GM20431 (cell line): Measurements from ENCODE around the gene TNC.

Experiments used
- in situ Hi-C: fragments of 300-500 bp; cut with MseI, MboI; formaldehyde crosslinking; loops from one replicate; pipeline ENCODE4 v1.15.0; 2020; ENCODE audit warnings: low sequenced_read_pairs; ENCODE audit not compliant: unreplicated experiment

Gene TNC

GRCh38 chr9:115106001-115106400 lies 12.0 kb downstream of the TNC start:
- in situ Hi-C loops, result no loop called here

- in situ Hi-C loops, result no loop called here
These were observed 13.0 kb downstream of the TNC start for GRCh38 chr9:115104908-115105307.

GRCh38 chr9:115103746-115104477 lies 14.0 kb downstream of the TNC start:
- in situ Hi-C loops, result no loop called here

DNA sequence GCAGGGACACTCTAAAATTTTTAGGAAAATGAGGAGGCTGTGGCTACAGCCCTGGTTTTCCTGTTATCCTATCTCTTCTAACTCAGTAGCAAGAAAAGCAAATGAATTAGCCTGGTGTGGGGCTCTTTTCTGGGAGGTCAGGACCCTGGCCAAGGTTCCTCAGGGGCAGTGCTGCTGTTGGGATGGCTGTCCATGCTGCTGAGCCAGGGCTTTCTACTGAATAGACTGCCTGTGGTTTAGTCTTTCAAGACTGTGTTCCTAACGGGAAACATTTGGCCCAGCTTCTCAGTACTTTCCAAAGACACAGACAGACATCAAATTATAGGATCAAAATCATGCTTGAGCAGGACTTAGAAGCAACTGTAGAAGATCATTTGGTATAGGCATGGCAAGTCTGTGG lies 18.1 kb downstream of the TNC start:
- in situ Hi-C loops, result no loop called here

- in situ Hi-C loops, result no loop called here
These were observed 19.6 kb downstream of the TNC start for GRCh38 chr9:115098226-115098965.

DNA sequence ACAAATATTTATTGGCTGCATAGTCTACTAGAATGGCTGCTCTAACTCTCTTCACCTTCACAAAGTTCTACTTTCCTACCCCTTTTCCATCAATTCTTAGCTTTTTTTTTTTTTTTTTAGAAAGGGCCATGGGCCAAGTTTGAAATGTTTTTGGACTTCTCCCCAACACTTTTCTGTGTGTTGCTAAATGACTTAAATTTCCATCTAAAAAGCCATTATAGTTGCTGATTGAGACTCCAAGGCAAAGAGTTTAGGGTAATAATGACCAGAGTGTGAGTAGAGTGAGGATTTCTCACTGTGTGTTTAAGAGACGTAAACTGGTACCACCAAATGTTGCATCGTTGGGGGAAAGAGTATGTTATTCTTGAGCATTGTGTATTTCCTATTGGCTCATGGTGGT lies 24.4 kb downstream of the TNC start:
- in situ Hi-C loops, result no loop called here

DNA sequence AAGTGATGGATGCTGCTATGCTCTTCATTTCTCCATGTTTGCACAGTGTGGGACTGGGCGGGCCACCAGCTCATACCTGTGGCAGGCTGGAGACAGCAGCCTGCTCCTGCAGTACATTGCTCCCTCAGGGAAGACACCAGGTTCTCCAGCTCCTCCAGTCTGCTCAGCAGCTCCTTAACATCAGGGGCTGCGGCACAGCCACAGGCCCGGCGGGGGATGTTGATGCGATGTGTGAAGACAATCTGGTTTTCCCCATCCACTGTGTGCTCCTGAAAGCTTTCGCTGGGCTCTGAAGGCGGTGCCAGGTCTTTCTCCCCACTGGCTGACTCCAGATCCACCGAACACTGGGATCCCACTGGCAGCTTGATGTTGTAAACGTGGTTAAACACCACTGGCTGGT lies 27.5 kb downstream of the TNC start:
- in situ Hi-C loops, result no loop called here

DNA sequence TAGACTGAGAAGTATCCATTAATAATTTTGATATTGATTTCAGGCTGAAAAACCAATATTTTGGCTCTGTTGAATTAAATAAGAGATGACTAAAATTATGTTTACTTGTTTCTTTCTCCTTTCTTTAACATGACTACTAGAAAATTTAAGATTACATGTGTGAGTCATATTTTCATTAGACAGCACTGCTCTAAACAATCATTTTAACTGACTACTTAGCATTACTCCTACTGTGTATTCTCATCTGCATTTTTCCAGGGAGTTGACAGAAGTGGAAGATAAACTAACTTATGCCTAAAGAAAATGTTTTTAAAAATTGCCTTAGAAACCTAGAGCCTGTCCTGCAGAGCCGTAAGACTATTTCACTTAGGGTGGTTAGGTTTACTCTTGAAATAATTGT lies 29.1 kb downstream of the TNC start:
- in situ Hi-C loops, result no loop called here

DNA sequence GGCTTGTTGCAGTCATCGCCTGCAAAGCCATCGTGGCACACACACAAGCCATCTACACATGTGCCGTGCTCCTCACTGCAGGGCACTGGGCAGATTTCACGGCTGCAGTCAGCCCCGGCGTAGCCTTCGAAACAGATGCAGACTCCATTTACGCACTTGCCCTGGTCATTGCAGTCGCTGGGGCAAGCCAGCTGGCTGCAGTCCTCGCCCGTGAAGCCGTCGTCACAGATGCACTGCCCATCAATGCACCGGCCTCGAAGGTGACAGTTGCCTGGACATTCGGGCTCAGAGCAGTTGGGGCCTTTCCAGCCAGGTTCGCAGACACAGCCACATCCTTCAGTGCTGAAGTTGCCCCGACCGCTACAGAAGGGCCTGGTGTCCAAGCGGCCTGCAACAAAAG lies 31.1 kb downstream of the TNC start:
- in situ Hi-C loops, result no loop called here

DNA sequence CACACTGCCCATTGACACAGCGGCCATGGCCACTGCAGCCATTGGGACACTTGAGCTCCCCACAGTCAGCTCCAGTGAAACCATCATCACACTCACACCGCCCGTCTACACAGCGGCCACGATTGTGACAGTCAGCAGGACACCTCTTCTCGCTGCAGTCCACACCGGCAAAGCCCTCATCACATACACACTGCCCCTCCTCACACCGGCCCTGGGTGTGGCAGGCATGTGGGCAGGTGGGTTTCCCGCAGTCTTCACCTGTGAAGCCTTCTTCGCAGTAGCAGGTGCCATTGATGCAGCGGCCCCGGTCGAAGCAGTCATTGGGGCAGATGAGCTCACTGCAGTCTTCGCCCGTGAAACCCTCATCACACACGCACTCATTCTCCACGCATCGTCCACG lies 31.5 kb downstream of the TNC start:
- in situ Hi-C loops, result no loop called here

GRCh38 chr9:115085773-115086377 lies 32.1 kb downstream of the TNC start:
- in situ Hi-C loops, result no loop called here

DNA sequence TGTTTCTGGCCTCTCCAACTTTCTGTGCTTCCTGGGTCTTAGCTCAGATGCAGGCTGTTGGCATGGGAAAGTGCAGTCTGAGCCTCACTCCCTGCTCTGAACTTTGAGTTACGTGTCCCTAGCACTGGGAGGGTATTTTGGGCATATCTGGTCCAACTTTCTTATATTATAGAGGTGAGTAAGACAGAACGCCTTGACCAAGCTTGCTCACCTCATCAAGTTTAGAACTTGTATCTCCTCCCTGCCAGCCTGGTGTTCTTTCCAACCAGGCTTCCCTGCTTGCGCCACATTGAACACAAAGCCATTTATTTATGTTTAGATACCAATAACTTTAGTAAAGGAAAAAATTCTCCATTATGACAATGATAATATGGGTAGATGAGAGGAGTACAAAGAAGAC lies 33.2 kb downstream of the TNC start:
- in situ Hi-C loops, result no loop called here

DNA sequence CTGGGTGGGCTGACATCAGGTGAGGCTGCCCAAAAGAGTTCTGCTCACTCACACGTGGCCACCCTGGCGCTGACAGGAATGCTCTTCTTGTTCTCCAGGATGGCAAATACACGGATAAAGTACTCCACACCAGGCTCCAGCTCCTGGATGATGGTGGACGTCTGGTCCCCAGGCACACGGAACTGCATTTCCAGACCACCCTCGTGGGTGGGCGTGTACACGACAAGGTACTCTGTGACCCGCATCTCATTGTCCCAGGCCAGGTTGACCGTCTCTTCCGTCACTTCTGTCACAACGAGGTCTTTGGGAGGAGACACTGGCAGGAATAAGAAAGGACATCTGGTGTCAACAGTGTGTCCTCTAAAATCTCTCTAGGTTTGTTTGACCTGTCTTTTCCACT lies 33.8 kb downstream of the TNC start:
- in situ Hi-C loops, result no loop called here

DNA sequence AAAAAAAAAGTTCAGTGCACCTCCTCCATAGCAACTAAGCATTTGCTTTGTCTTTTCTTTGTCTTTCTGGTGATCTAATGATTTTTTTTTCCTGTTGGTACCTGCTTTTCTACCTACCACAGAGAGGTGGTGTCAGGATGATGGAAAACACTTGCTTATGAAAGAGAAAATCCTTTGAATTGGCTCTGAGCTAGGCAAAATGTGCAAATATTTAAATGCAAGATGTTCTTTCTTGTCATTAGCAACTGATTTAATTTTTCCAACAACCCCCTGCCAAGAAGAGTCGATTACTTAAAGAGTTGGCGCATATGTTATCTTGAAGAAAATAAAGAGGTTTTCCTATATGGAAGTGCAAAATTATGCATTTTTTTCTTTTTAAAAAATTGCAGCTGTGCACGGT lies 37.7 kb downstream of the TNC start:
- in situ Hi-C loops, result no loop called here

GRCh38 chr9:115079156-115079555 lies 38.8 kb downstream of the TNC start:
- in situ Hi-C loops, result no loop called here

DNA sequence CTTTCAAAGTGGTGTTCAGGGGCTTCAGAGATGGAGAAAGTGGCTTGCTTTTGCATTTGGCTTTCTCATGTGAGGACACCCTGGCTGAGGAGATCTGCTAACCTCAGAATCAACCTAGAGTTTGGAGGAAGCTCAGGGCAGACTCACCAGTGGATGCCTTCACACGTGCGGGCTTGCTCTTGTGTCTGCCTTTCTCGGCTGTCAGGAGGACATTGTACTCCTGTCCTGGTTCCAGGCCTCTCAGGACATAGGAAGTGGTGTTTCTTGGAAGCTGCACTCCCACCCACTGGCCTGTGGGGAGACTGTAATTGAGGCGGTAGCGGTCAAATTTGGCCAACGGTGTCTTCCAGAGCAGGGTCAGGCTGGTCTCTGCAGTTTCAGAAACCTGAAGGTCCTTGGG lies 44.5 kb downstream of the TNC start:
- in situ Hi-C loops, result no loop called here

DNA sequence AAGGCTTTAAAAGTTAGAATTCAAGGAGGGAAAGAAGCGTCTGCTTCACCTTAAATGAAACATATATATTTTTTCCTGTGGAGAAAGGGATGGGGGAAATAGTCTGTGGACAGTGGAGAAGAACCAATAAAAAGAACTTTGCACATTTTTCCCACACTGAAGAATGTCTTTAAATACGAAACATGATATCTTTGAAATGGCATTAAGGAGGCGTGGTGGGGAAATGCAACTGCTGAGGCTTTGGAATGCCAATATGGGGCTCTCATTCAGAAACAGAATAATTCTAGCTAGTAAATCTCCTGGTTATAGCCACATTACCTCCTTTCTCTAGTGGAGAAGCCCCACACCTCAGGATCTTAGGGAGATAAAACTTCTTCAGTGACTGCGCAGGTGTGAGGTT lies 46.8 kb downstream of the TNC start:
- in situ Hi-C loops, result no loop called here

GRCh38 chr9:115069771-115070170 lies 48.2 kb downstream of the TNC start:
- in situ Hi-C loops, result no loop called here

DNA sequence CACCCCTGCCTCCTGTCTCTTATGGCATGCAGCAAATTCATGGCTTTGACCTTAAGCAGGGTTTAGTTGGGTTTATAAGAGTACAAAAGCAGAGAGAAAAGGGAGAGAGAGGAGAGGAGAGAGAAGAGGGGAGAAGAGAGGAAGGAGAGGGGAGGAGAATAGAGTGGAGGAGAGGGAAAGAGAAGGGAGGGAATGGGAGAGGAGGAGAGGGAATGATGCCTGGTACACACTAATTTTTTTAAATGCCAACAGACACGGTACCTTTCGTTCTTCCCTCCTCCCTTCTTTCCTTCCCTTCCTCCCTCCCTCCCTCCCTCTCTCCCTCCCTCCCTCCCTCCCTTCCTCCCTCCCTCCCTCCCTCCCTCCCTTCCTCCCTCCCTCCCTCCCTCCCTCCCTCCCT lies 48.7 kb downstream of the TNC start:
- in situ Hi-C loops, result no loop called here

- in situ Hi-C loops, result no loop called here
These were observed 49.9 kb downstream of the TNC start for GRCh38 chr9:115068031-115068430.

- in situ Hi-C loops, result no loop called here
These were observed 54.7 kb downstream of the TNC start for GRCh38 chr9:115063058-115063845.
